HepG2 (cell line): ENCODE data around the gene F12. TPM values are rescaled to one million over a fixed set of nuclear protein-coding genes. Genes with fewer than 3 reads are reported as not detected.

ENCODE experiments used
- ATAC-seq: fragments of 200-7000 bp; cut with Tn5 transposase; 3 replicates; pipeline ENCODE4 v1.9.1; 2020; ENCODE audit warnings: mild to moderate bottlenecking, moderate library complexity
- BruUV-seq: library from RNA; stranded (reverse); fragments of 400-500 nt; replicated peaks from 2 replicates; lab custom pipeline; 2021; lab: Mats Ljungman, UMichigan
- CTCF ChIA-PET: fragments of 300-600 bp; formaldehyde crosslinking; extraction: SDS; loops from one replicate; lab custom pipeline; 2021; ENCODE audit warnings: low total read pairs, inconsistent platforms, low intra/inter-chr PET ratio; lab: Yijun Ruan, JAX
- POLR2A ChIA-PET: fragments of 350-600 bp; sonication (Branson Sonifier 250); formaldehyde crosslinking; loops from one replicate; lab custom pipeline; 2020; ENCODE audit warnings: antibody characterized with exemption, inconsistent platforms; lab: Yijun Ruan, JAX
- DNase-seq: peaks from one replicate; pipeline ENCODE4 v3.0.0-alpha.2; 2015; ENCODE audit warnings: low spot score
- FAIRE-seq: peaks from 3 replicates; lab custom pipeline; 2011; peaks lifted over from hg19 to GRCh38; lab: Jason Lieb, UNC
- H2AFZ ChIP-seq: one replicate; pipeline ENCODE4 v1.6.1; 2011; ENCODE audit warnings: low read length, inconsistent platforms
- H3K27ac ChIP-seq: fragments of 300-600 bp; 3 replicates; pipeline ENCODE4 v1.8.0; 2011; ENCODE audit warnings: mixed run types, mild to moderate bottlenecking, mixed read lengths, low read length, inconsistent platforms; ENCODE audit not compliant: insufficient read depth; ENCODE audit errors: extremely low read length
- H3K27me3 ChIP-seq, 2 experiments: fragments of 200-600 bp in 1 of 2; 2 replicates in 1 of 2; 3 replicates in 1 of 2; pipeline versions ENCODE4 v1.6.0 to v1.8.0; 2011; ENCODE audit warnings: low read length in 2 of 2, mild to moderate bottlenecking in 2 of 2, moderate library complexity in 2 of 2, inconsistent platforms in 1 of 2; ENCODE audit not compliant: insufficient read depth in 2 of 2, control insufficient read depth in 1 of 2
- H3K36me3 ChIP-seq, 2 experiments: fragments of 200-600 bp in 1 of 2; replicated peaks in 1 of 2; 2 replicates in 1 of 2; 3 replicates in 1 of 2; pipeline versions ENCODE4 v1.5.1 to v1.8.0; 2011; ENCODE audit warnings: low read length in 2 of 2, inconsistent platforms in 1 of 2; ENCODE audit not compliant: insufficient read depth in 2 of 2, control insufficient read depth in 1 of 2
- H3K4me1 ChIP-seq: 2 replicates; pipeline ENCODE4 v1.5.1; 2012; ENCODE audit warnings: low read length, inconsistent platforms; ENCODE audit not compliant: insufficient read depth
- H3K4me2 ChIP-seq: 2 replicates; pipeline ENCODE4 v1.6.0; 2011; ENCODE audit warnings: low read depth, low read length, inconsistent platforms
- H3K4me3 ChIP-seq, 3 experiments: fragments of 200-600 bp in 1 of 3; sonication (generic), shearing (Covaris generic) in 1 of 3; replicated peaks in 1 of 3; 2 replicates each; pipeline ENCODE4 v1.5.1; 2011 to 2016; ENCODE audit warnings: low read length in 3 of 3, inconsistent platforms in 2 of 3, low read depth in 2 of 3, mild to moderate bottlenecking in 2 of 3, control low read depth in 1 of 3, mixed read lengths in 1 of 3; ENCODE audit not compliant: insufficient read depth in 1 of 3
- H3K79me2 ChIP-seq: one replicate; pipeline ENCODE4 v1.6.1; 2011; ENCODE audit warnings: low read length, inconsistent platforms; ENCODE audit not compliant: insufficient read depth
- H3K9ac ChIP-seq: 2 replicates; pipeline ENCODE4 v1.6.0; 2011; ENCODE audit warnings: mild to moderate bottlenecking, low read depth, low read length, inconsistent platforms; ENCODE audit not compliant: insufficient read depth
- H3K9me3 ChIP-seq: 2 replicates; pipeline ENCODE4 v1.5.1; 2012; ENCODE audit warnings: mild to moderate bottlenecking, low read length
- H4K20me1 ChIP-seq: 2 replicates; pipeline ENCODE4 v1.6.0; 2011; ENCODE audit warnings: inconsistent platforms, mild to moderate bottlenecking, low read length, moderate library complexity; ENCODE audit not compliant: insufficient read depth
- GMEB2 ChIP-seq: IDR thresholded peaks from 2 replicates; pipeline ENCODE4 v1.6.1; 2016; ENCODE audit warnings: missing biosample characterization, missing genetic modification reagents, low read depth
- ISX ChIP-seq: sonication (generic); formaldehyde crosslinking; conservative IDR thresholded peaks from 2 replicates; pipeline ENCODE4 v1.5.0; 2020; ENCODE audit warnings: missing genetic modification reagents
- KMT2A ChIP-seq: sonication (generic); formaldehyde crosslinking; IDR thresholded peaks from 2 replicates; pipeline ENCODE4 v1.4.0; 2020; ENCODE audit warnings: missing genetic modification reagents
- SIN3B ChIP-seq: fragments of 150-350 bp; IDR thresholded peaks from 2 replicates; pipeline ENCODE4 v1.6.1; 2014; ENCODE audit warnings: low read length
- SSRP1 ChIP-seq: IDR thresholded peaks from 2 replicates; pipeline ENCODE4 v1.6.1; 2016; ENCODE audit warnings: control low read depth
- TFE3 ChIP-seq: IDR thresholded peaks from 2 replicates; pipeline ENCODE4 v1.6.1; 2016
- ZFYVE20 ChIP-seq: sonication (generic); formaldehyde crosslinking; IDR thresholded peaks from 2 replicates; pipeline ENCODE4 v1.8.0; 2023; ENCODE audit warnings: low read depth, mild to moderate bottlenecking, moderate library complexity, missing genetic modification reagents, borderline replicate concordance
- ZNF260 ChIP-seq: sonication (generic); formaldehyde crosslinking; IDR thresholded peaks from 2 replicates; pipeline ENCODE4 v1.4.0; 2020; ENCODE audit warnings: missing genetic modification reagents, low read depth, mild to moderate bottlenecking, borderline replicate concordance
- ZNF33A ChIP-seq: sonication (generic); formaldehyde crosslinking; IDR thresholded peaks from 2 replicates; pipeline ENCODE4 v1.5.1; 2020; ENCODE audit warnings: missing genetic modification reagents, mild to moderate bottlenecking, moderate library complexity, borderline replicate concordance
- ZNF570 ChIP-seq: sonication (generic); formaldehyde crosslinking; IDR thresholded peaks from 2 replicates; pipeline ENCODE4 v1.4.0; 2020; ENCODE audit warnings: mild to moderate bottlenecking, missing genetic modification reagents, borderline replicate concordance
- ZNF629 ChIP-seq: sonication (generic); formaldehyde crosslinking; conservative IDR thresholded peaks from 2 replicates; pipeline ENCODE4 v1.5.0; 2020; ENCODE audit warnings: missing genetic modification reagents
- ZNF652 ChIP-seq: IDR thresholded peaks from 2 replicates; pipeline ENCODE4 v1.6.1; 2016; ENCODE audit warnings: low read depth, borderline replicate concordance
- ZSCAN21 ChIP-seq: sonication (generic); formaldehyde crosslinking; IDR thresholded peaks from 2 replicates; pipeline ENCODE4 v1.8.0; 2022; ENCODE audit warnings: mild to moderate bottlenecking, missing genetic modification reagents, moderate library complexity, borderline replicate concordance
- WGBS: methylation state at CpG from one replicate; pipeline ENCODE4 v1.1.6; 2017; ENCODE audit warnings: low lambda C conversion rate; 5-methylcytosine and 5-hydroxymethylcytosine counted together
- in situ Hi-C: cut with HindIII; loops from 2 replicates; pipeline ENCODE4 v1.10.0; 2017; ENCODE audit warnings: low pct_unique_long_range_greater_than_20kb; ENCODE audit not compliant: extremely low pct_ligation_motif_present
- intact Hi-C: fragments of 100-400 bp; cut with micrococcal nuclease; formaldehyde crosslinking; loops from one replicate; pipeline ENCODE4 v1.10.0; 2022; ENCODE audit not compliant: unreplicated experiment
- polyA plus RNA-seq, 8 experiments: library from polyadenylated mRNA; depleted of rRNA in 3 of 8; stranded (reverse) in 7 of 8; unstranded in 1 of 8; fragments of >200 nt; fragmentation: Illumina TruSeq in 4 of 8; extraction: Trizol in 4 of 8; gene quantifications; 2 replicates each; pipeline versions ENCODE4 v1.2.1 to v1.2.3, GENCODE V29; 2011 to 2016; ENCODE audit warnings: low read depth in 4 of 8, missing spikeins in 1 of 8, mixed read lengths in 1 of 8; ENCODE audit not compliant: insufficient read depth in 1 of 8
- total RNA-seq, 5 experiments: library from RNA; depleted of rRNA; stranded (reverse); fragments of >200 nt; fragmentation: Illumina TruSeq; extraction: Trizol; gene quantifications; 2 replicates each; pipeline ENCODE4 v1.2.3, GENCODE V29; 2016; ENCODE audit warnings: low read depth in 1 of 5
- TF ChIP-seq, protein P1 (sequence below): sonication (generic); formaldehyde crosslinking; IDR thresholded peaks from 2 replicates; pipeline ENCODE4 v1.9.0; 2022; ENCODE audit warnings: missing genetic modification reagents, mild to moderate bottlenecking, borderline replicate concordance
- TF ChIP-seq, protein P2 (sequence below): sonication (generic); formaldehyde crosslinking; IDR thresholded peaks from 2 replicates; pipeline ENCODE4 v1.5.0; 2020; ENCODE audit warnings: mild to moderate bottlenecking, missing genetic modification reagents

The F12 gene
- total and polyA plus RNA-seq, 2 of the 13 experiments (the other 11 are each of a cell fraction or from before 2014, with no cell fraction given), result 2.5 to 3.0 TPM

DNA sequence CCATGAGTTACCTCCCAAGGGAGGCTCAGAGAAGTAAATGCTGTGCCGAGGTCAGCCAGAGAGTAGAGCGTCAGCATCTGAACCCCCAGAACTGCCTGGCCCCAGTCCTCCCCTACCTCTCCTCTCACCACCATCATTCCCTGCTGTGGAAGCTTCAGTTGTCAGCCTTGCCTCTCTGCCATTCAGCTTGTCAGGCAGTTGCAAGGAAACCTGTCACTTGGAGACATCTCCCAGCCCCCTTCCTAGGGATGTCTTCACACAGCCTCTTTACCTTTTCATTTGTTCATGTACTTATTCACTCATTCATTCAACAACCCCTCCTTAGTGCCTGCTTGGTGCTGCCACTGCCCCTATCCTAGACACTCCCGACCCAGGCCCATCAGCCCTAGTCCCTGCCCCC lies 49.5 kb downstream of the F12 start (continued):
- TF ChIP-seq SIN3B (no peak), ZSCAN21 (CRISPR knock-in tag) (no peak)
- TF ChIP-seq, protein P1, sequence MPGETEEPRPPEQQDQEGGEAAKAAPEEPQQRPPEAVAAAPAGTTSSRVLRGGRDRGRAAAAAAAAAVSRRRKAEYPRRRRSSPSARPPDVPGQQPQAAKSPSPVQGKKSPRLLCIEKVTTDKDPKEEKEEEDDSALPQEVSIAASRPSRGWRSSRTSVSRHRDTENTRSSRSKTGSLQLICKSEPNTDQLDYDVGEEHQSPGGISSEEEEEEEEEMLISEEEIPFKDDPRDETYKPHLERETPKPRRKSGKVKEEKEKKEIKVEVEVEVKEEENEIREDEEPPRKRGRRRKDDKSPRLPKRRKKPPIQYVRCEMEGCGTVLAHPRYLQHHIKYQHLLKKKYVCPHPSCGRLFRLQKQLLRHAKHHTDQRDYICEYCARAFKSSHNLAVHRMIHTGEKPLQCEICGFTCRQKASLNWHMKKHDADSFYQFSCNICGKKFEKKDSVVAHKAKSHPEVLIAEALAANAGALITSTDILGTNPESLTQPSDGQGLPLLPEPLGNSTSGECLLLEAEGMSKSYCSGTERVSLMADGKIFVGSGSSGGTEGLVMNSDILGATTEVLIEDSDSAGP (CRISPR knock-in tag), result no peak

GRCh38 chr5:177359451-177359851 lies 49.9 kb downstream of the F12 start:
- no peaks in the 10 kb centered on the region for H3K9me3 ChIP-seq
- no peak overlapping the region for H3K4me3 ChIP-seq
- no peak overlapping the region for H3K4me2 ChIP-seq
- no peaks in the 10 kb centered on the region for H3K79me2 ChIP-seq
- peaks cover 0 to 23% of the 10 kb centered on the region in 2 experiments; a peak in 4 of 5 replicates for H3K27me3 ChIP-seq
- DNase-seq, result no peak
- in situ Hi-C loops (loop anchor here (25.0 kb wide), 1 partner anchor 822 kb away; the partner anchor contains the start of genes CDHR2 and RNF44), intact Hi-C loops (no loop called here)
- no peak overlapping the region for H3K9ac ChIP-seq
- H3K36me3 ChIP-seq, result no peaks in the 10 kb centered on the region
- no peak for FAIRE-seq
- 14% methylated on average over 6 of the region's 6 CpGs for WGBS
- CTCF ChIA-PET, result no interaction called here
- no peaks in the 10 kb centered on the region for H4K20me1 ChIP-seq
- H3K27ac ChIP-seq, result no peak overlapping the region
- peaks cover 97% of the 10 kb centered on the region for H3K4me1 ChIP-seq
- H2AFZ ChIP-seq, result no peak overlapping the region
- no peak for ATAC-seq
- POLR2A ChIA-PET, result interaction anchor here (1.0 to 6.5 kb wide), 2 partner anchors 11 to 19 kb away, joined by 3 to 77 read pairs; no protein-coding TSS in a partner anchor
- BruUV-seq, result no TSS peak
- TF ChIP-seq ZNF33A (CRISPR knock-in tag), result no peak
- no peak for TF ChIP-seq ZNF570 (CRISPR knock-in tag)
- TF ChIP-seq, protein P2, sequence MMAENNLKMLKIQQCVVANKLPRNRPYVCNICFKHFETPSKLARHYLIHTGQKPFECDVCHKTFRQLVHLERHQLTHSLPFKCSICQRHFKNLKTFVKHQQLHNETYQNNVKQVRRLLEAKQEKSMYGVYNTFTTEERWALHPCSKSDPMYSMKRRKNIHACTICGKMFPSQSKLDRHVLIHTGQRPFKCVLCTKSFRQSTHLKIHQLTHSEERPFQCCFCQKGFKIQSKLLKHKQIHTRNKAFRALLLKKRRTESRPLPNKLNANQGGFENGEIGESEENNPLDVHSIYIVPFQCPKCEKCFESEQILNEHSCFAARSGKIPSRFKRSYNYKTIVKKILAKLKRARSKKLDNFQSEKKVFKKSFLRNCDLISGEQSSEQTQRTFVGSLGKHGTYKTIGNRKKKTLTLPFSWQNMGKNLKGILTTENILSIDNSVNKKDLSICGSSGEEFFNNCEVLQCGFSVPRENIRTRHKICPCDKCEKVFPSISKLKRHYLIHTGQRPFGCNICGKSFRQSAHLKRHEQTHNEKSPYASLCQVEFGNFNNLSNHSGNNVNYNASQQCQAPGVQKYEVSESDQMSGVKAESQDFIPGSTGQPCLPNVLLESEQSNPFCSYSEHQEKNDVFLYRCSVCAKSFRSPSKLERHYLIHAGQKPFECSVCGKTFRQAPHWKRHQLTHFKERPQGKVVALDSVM, result no peak
- TF ChIP-seq GMEB2 (CRISPR knock-in tag), result no peak
- no peak for TF ChIP-seq ZNF260 (CRISPR knock-in tag)
- no peak for TF ChIP-seq TFE3 (CRISPR knock-in tag)
- TF ChIP-seq ZNF629, result no peak
- no peak for TF ChIP-seq ISX (CRISPR knock-in tag)
- TF ChIP-seq ZNF652 (CRISPR knock-in tag), result no peak
- TF ChIP-seq SSRP1 (CRISPR knock-in tag), result no peak
- TF ChIP-seq ZFYVE20, result no peak
- TF ChIP-seq KMT2A (CRISPR knock-in tag), result no peak
